Fibroblast of mammary gland (primary cell): ENCODE data around the gene KCNAB1.

Experiments
- DNase-seq: peaks from one replicate; pipeline ENCODE4 v3.0.0-alpha.2; 2010; ENCODE audit warnings: low read depth
- H3K4me3 ChIP-seq: 2 replicates; pipeline ENCODE4 v1.5.1; 2011; ENCODE audit warnings: low read depth, mild to moderate bottlenecking, low read length, moderate library complexity; ENCODE audit not compliant: control insufficient read depth
- CTCF ChIP-seq: conservative IDR thresholded peaks from 2 replicates; pipeline ENCODE4 v1.5.1; 2011; ENCODE audit warnings: low read depth, low read length, inconsistent platforms; ENCODE audit not compliant: control insufficient read depth, insufficient read depth

Gene KCNAB1

DNA sequence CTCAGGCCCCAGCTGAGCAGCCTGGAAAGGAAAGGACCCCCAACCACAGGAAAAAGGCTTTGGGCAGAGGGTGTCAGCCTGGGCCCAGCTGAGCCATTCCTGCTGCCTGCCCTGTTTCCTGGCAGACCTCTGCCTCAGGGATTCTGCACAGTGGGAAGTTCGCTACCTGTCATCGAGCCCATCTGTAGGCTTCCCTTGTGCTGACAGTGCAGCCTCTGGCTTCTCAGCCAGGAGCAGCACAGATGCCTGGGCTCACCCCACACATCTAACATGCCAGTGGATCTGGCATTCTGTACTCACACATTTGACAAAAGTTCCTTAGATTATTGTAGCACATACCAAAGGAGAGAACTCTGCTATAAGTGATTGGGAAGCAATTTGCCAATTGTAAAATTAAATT, 232.3 kb downstream of the KCNAB1 start:
- no peak for DNase-seq
- TF ChIP-seq CTCF, result no peak
- no peak overlapping the region for H3K4me3 ChIP-seq

GRCh38 chr3:156353563-156353962, 233.2 kb downstream of the KCNAB1 start:
- DNase-seq, result peak; percentile 44
- TF ChIP-seq CTCF, result no peak
- no peak overlapping the region for H3K4me3 ChIP-seq

DNA sequence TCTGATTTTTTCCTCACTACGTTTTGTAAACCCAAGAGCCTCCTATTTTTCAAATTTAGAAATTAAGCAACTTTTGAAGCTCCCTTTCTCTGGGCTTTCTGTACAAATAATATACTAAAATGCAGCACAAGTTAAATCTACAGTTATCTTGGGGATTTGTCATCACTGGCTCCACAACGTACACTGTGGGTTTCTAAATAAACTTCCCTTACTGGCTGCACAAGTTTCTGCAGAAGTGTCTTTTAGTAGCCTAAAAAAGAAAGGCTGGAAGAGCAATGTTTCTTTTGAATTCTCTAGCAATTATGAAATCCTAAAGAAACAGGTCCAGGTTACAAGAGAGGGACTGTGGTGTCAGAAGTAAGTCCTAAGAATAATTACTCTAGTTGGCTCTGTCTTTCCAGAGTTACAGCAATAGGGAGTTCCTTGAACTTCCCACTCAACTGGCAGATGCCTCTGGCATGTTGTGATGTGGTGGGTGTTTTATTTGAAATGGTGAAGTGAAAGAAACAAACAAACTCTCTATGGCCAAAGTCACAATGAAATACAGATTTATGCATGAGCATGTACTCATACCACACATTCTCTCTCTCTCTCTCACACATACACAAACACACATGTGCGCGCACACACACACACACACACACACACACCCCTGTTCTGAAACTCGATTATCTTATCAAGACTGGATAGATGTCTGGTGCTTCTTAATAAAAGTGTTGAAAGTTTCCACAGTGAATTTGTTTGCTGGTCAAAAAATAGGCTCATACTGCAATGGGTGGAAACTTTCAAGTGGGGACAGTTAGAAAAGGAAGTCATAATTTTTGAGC, 236.4 kb downstream of the KCNAB1 start:
- DNase-seq, result peak; percentile 28
- TF ChIP-seq CTCF, result no peak
- no peak overlapping the region for H3K4me3 ChIP-seq

DNA sequence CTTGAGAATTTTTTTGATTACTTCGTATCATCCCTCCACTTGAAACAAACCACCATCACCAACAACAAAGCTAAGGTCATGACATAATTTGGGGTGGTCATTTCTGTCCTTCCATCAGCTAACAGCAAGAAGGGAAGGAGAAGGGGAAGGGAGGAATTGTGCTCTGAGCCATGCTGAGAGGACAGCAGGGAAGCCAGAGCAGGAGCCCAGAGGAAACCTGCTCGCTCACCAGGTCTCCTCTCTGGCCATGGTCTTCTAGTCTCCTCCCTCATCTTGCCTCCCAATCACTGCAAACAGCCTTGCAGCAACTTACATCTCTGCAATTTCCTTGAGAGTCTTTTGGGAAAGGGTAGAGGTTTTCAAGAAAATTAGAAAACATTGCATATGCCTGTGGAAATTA, 237.9 kb downstream of the KCNAB1 start:
- DNase-seq, result no peak
- TF ChIP-seq CTCF, result no peak
- H3K4me3 ChIP-seq, result no peak overlapping the region

GRCh38 chr3:156359368-156359767, 239.0 kb downstream of the KCNAB1 start:
- no peak overlapping the region for H3K4me3 ChIP-seq
- no peak for DNase-seq
- no peak for TF ChIP-seq CTCF

DNA sequence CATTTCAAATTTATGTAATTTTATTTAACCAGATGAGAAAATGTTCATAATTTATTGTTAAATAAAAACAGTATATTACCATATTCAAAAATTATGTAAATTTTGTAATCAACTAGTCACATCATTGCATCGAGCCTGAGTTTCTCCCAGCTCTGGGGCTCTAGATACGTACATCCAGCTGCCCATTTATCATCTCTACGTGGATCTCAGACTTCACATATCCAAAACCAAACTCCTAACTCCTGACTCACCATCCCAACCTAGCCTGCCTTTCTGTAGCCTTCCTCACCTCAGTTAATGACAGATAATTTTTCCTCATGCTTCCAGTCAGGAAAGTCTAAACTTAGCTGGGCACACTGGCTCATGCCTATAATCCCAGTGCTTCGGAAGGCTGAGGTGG, 239.7 kb downstream of the KCNAB1 start:
- DNase-seq, result no peak
- no peak overlapping the region for H3K4me3 ChIP-seq
- TF ChIP-seq CTCF, result no peak
